ENCODE data around the gene ISYNA1. TPM values are rescaled to one million over a fixed set of nuclear protein-coding genes. Genes with fewer than 3 reads are reported as not detected.

Gene ISYNA1
- total and polyA plus RNA-seq, 10 of the 15 experiments (the other 5 are each of a cell fraction or from before 2014, with no cell fraction given): 1.9 to 37.0 (median 9.1) TPM

GRCh38 chr19:18385359-18385674 is 52.6 kb downstream of the ISYNA1 start:
- Histone ChIP-seq H3K79me2 (ENCODE audit: control insufficient read depth, insufficient read depth, low read length) (no peaks in the 10 kb centered on the region), H2AFZ (ENCODE audit: control insufficient read depth, low read depth, low read length) (no peak overlapping the region), H3K27ac (ENCODE audit: control insufficient read depth, insufficient read depth) (no peak overlapping the region), H3K27me3 (replicated peaks in 1 of 2; ENCODE audit: control insufficient read depth in 2 of 2, insufficient read depth in 2 of 2, low read length in 1 of 2) (peaks cover 0 to 3% of the 10 kb centered on the region in 2 experiments; a peak in 3 of 4 replicates), H3K9ac (ENCODE audit: control insufficient read depth, insufficient read depth, low read length) (no peak overlapping the region), H3K4me3 (no peak overlapping the region), H3K36me3 (ENCODE audit: control insufficient read depth in 2 of 2, insufficient read depth in 2 of 2, low read length in 1 of 2) (no peaks in the 10 kb centered on the region), H3K4me2 (ENCODE audit: control insufficient read depth, insufficient read depth) (no peak overlapping the region), H4K20me1 (ENCODE audit: control insufficient read depth, insufficient read depth) (no peaks in the 10 kb centered on the region), H3K4me1 (ENCODE audit: control insufficient read depth, insufficient read depth, low read length) (peaks cover 8% of the 10 kb centered on the region), H3K9me3 (replicated peaks; ENCODE audit: control insufficient read depth, insufficient read depth, low read length) (no peaks in the 10 kb centered on the region; the same call in 2 of the 3 replicates)
- ATAC-seq: no peak
- no peak for DNase-seq (ENCODE audit: low read depth, low spot score)
- ChIA-PET RAD21 (ENCODE audit: unreplicated experiment) (interaction anchor here (0.9 to 1.0 kb wide), 2 partner anchors 24 to 29 kb away, joined by 4 read pairs; no protein-coding TSS in a partner anchor), SMC1A (ENCODE audit: uncharacterized antibody, unreplicated experiment) (interaction anchor here (2.1 kb wide), 1 partner anchor 16 kb away, joined by 4 read pairs; no protein-coding TSS in a partner anchor), CTCF (interaction anchor here (0.7 to 9.4 kb wide), 11 partner anchors 11 to 161 kb away, joined by 3 to 144 read pairs (median 4); no protein-coding TSS in a partner anchor), POLR2A (no interaction called here)
- BruUV-seq (replicated peaks): no TSS peak
- TF ChIP-seq MYB (IDR thresholded peaks at IDR 0.05; ENCODE audit: borderline replicate concordance, low read depth, low read length) (no peak), ETV6 (conservative IDR thresholded peaks at IDR 0.05 in 1 of 2, IDR thresholded peaks at IDR 0.05 in 1 of 2; ENCODE audit: borderline replicate concordance in 1 of 2, low read depth in 1 of 2) (no peak), RCOR1 (conservative IDR thresholded peaks at IDR 0.05; ENCODE audit: low read depth, low read length) (no peak), RB1 (IDR thresholded peaks at IDR 0.05; ENCODE audit: borderline replicate concordance) (no peak), BRCA1 (IDR thresholded peaks at IDR 0.05; ENCODE audit: low read depth, low read length) (no peak), PKNOX1 (IDR thresholded peaks at IDR 0.05) (no peak), PBX3 (IDR thresholded peaks at IDR 0.05; ENCODE audit: insufficient replicate concordance, low read depth, low read length) (no peak), EED (IDR thresholded peaks at IDR 0.05; ENCODE audit: low read depth) (no peak), SIN3A (IDR thresholded peaks at IDR 0.05; ENCODE audit: low read depth, low read length) (no peak), NBN (IDR thresholded peaks at IDR 0.05) (no peak), TAF1 (IDR thresholded peaks at IDR 0.05; ENCODE audit: borderline replicate concordance, low read depth, low read length) (no peak), ZNF217 (IDR thresholded peaks at IDR 0.05) (no peak), SKIL (IDR thresholded peaks at IDR 0.05; ENCODE audit: low read depth, poor library complexity, severe bottlenecking) (no peak)
- in situ Hi-C loops (cut with MboI): no loop called here
- 67% methylated on average over 3 of the region's 3 CpGs for WGBS (ENCODE audit: insufficient coverage, insufficient replicate concordance, low lambda C conversion rate, missing lambda C conversion rate)
- intact Hi-C loops (cut with micrococcal nuclease; ENCODE audit: unreplicated experiment): no loop called here
- no peak for FAIRE-seq
